Prostate gland (tissue), 2 donors: Measurements from ENCODE around the gene KCNK4. TPM values are rescaled to one million over a fixed set of nuclear protein-coding genes. Genes with fewer than 3 reads are reported as not detected.

Source experiments
- DNase-seq: peaks from one replicate; pipeline ENCODE4 v3.0.0-alpha.2; 2019; ENCODE audit warnings: low spot score
- H3K27ac ChIP-seq, 2 donors: fragments of 200-600 bp; sonication (generic); 2 replicates each; pipeline ENCODE4 v1.5.1; 2017 to 2019
- H3K27me3 ChIP-seq: fragments of 200-600 bp; sonication (generic); replicated peaks from 2 replicates; pipeline ENCODE4 v1.5.1; 2019; ENCODE audit not compliant: insufficient read depth
- H3K36me3 ChIP-seq, 2 donors: fragments of 200-600 bp; sonication (generic); 1 replicate in 1 of 2; 2 replicates in 1 of 2; pipeline versions ENCODE4 v1.5.1 to v1.8.1; 2017 to 2019
- H3K4me1 ChIP-seq: fragments of 200-600 bp; sonication (generic); replicated peaks from 2 replicates; pipeline ENCODE4 v1.5.1; 2019
- H3K4me3 ChIP-seq, 2 donors: fragments of 200-600 bp; sonication (generic); 2 replicates each; pipeline ENCODE4 v1.5.1; 2017 to 2019
- H3K9me3 ChIP-seq: fragments of 200-600 bp; sonication (generic); 2 replicates; pipeline ENCODE4 v1.5.1; 2017
- CTCF ChIP-seq, 4 experiments: fragments of 200-600 bp in 2 of 4; fragments of 450-650 bp in 2 of 4; sonication (generic) in 2 of 4; IDR thresholded peaks; 1 replicate in 3 of 4; 2 replicates in 1 of 4; pipeline ENCODE4 v1.5.1; 2016 to 2019; ENCODE audit warnings: antibody characterized with exemption in 4 of 4, mild to moderate bottlenecking in 2 of 4, moderate library complexity in 2 of 4
- POLR2A ChIP-seq: fragments of 450-650 bp; IDR thresholded peaks from one replicate; pipeline ENCODE4 v1.6.1; 2016; ENCODE audit warnings: antibody characterized with exemption, mild to moderate bottlenecking
- POLR2AphosphoS5 ChIP-seq: sonication (generic); formaldehyde crosslinking; IDR thresholded peaks from one replicate; pipeline ENCODE4 v1.6.1; 2017; ENCODE audit warnings: antibody characterized with exemption
- WGBS: methylation state at CpG from one replicate; pipeline ENCODE4 v1.1.5; 2018; 5-methylcytosine and 5-hydroxymethylcytosine counted together
- intact Hi-C: fragments of 100-400 bp; cut with DNase I; formaldehyde crosslinking; loops from one replicate; pipeline ENCODE4 v1.14.2; 2022
- total RNA-seq, 2 donors: library from RNA; depleted of rRNA; stranded (reverse); fragments of >200 nt; gene quantifications; one replicate each; pipeline ENCODE4 v1.1.0, GENCODE V29; 2016

The KCNK4 gene
- total RNA-seq, 2 donors from 2014 or later = not detected

GRCh38 chr11:64333556-64333955 is 42.5 kb downstream of the KCNK4 start:
- Histone ChIP-seq H3K36me3 (no peaks in the 10 kb centered on the region), H3K27ac (no peak overlapping the region), H3K4me1 (peaks cover 2% of the 10 kb centered on the region), H3K27me3 (no peaks in the 10 kb centered on the region), H3K9me3 (no peaks in the 10 kb centered on the region), H3K4me3 (no peak overlapping the region)
- no peak for DNase-seq
- TF ChIP-seq CTCF (IDR thresholded peaks at IDR 0.05) (no peak), POLR2A (no peak), POLR2AphosphoS5 (no peak)
- intact Hi-C loops = no loop called here
- 92% methylated on average over 8 of the region's 8 CpGs for WGBS

GRCh38 chr11:64334764-64335735 is 43.9 kb downstream of the KCNK4 start:
- no peak overlapping the region for H3K4me3 ChIP-seq
- no peak overlapping the region for H3K27ac ChIP-seq
- no peak for DNase-seq
- no peaks in the 10 kb centered on the region for H3K9me3 ChIP-seq
- intact Hi-C loops = no loop called here
- no peaks in the 10 kb centered on the region for H3K4me1 ChIP-seq
- 74% methylated on average over 13 of the region's 13 CpGs for WGBS
- no peaks in the 10 kb centered on the region for H3K36me3 ChIP-seq
- TF ChIP-seq POLR2A (no peak), CTCF (IDR thresholded peaks at IDR 0.05) (peak in 1 of 4 experiments; percentile 15), POLR2AphosphoS5 (peak; percentile 10)
- H3K27me3 ChIP-seq = no peaks in the 10 kb centered on the region

GRCh38 chr11:64337538-64338249 is 46.6 kb downstream of the KCNK4 start:
- no peaks in the 10 kb centered on the region for H3K27me3 ChIP-seq
- intact Hi-C loops = no loop called here
- no peak overlapping the region for H3K27ac ChIP-seq
- TF ChIP-seq POLR2AphosphoS5 = no peak
- no peak for TF ChIP-seq POLR2A
- TF ChIP-seq CTCF (IDR thresholded peaks at IDR 0.05) = no peak
- no peak overlapping the region for H3K4me3 ChIP-seq
- peaks cover 4% of the 10 kb centered on the region for H3K4me1 ChIP-seq
- no peaks in the 10 kb centered on the region for H3K36me3 ChIP-seq
- DNase-seq = no peak
- 58% methylated on average over 8 of the region's 8 CpGs for whole genome bisulfite sequencing
- H3K9me3 ChIP-seq = no peaks in the 10 kb centered on the region

- DNase-seq = no peak
- H3K27ac ChIP-seq = no peak overlapping the region
- 73% methylated on average over 8 of the region's 8 CpGs for WGBS
- intact Hi-C loops = no loop called here
- H3K4me1 ChIP-seq = peaks cover 4% of the 10 kb centered on the region
- no peak for TF ChIP-seq POLR2A
- no peak for TF ChIP-seq CTCF (IDR thresholded peaks at IDR 0.05)
- TF ChIP-seq POLR2AphosphoS5 = no peak
- H3K4me3 ChIP-seq = no peak overlapping the region
- H3K9me3 ChIP-seq = no peaks in the 10 kb centered on the region
- H3K36me3 ChIP-seq = no peaks in the 10 kb centered on the region
- no peaks in the 10 kb centered on the region for H3K27me3 ChIP-seq
Observed at GRCh38 chr11:64338716-64339115, 47.6 kb downstream of the KCNK4 start.
